Measurements from ENCODE around the gene UNC45B.
"Not testable (repeated sequence)": the region's sequence is repeated elsewhere in the genome, so short reads cannot be mapped to it uniquely, and the experiment has no call there.

The UNC45B gene

DNA sequence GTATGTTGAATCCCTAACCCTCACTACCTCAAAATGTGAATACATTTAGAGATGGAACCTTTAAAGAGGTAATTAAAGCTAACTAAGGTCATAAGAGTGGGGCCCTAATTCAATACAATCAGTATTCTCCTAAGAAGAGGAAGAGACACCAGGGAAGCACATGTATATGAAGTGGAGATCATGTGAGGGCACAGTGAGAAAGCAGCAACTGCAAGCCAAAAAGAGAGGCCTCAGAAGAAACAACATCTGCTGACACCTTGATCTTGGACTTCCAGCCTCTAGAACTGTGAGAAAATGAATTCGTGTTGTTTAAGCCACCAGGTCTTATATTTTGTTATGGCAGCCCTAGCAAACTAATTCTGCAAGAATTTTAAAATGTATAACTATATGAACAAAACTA is 82.0 kb downstream of the UNC45B start:
- Histone ChIP-seq H2BK15ac (ENCODE audit: low read length) (no peak overlapping the region), H3K18ac (ENCODE audit: low read length) (no peak overlapping the region), H4K8ac (ENCODE audit: low read depth, low read length) (no peak overlapping the region), H2BK120ac (ENCODE audit: low read depth, low read length) (no peak overlapping the region), H3K79me1 (ENCODE audit: low read depth, low read length) (no peaks in the 10 kb centered on the region), H3K4me2 (ENCODE audit: insufficient read depth, low read length, poor library complexity, severe bottlenecking) (no peak overlapping the region), H2BK5ac (ENCODE audit: low read length) (no peak overlapping the region), H3K9me3 (replicated peaks in 1 of 2; ENCODE audit: control insufficient read depth in 2 of 2, insufficient read depth in 1 of 2, low read depth in 1 of 2, low read length in 2 of 2) (no peaks in the 10 kb centered on the region), H2AK5ac (ENCODE audit: low read depth, low read length) (no peak overlapping the region), H3K9ac (ENCODE audit: low read depth, low read length, poor library complexity) (no peak overlapping the region), H3K14ac (ENCODE audit: low read length) (no peak overlapping the region), H3K4me3 (ENCODE audit: low read length in 2 of 2) (no peak overlapping the region), H3K36me3 (replicated peaks in 1 of 2; ENCODE audit: control insufficient read depth in 2 of 2, insufficient read depth in 2 of 2, low read length in 2 of 2) (no peaks in the 10 kb centered on the region), H3K4ac (ENCODE audit: low read length) (no peak overlapping the region), H2BK12ac (ENCODE audit: low read length) (no peak overlapping the region), H4K91ac (ENCODE audit: low read depth, low read length, poor library complexity) (no peak overlapping the region), H2AFZ (ENCODE audit: low read length) (no peak overlapping the region), H3K27ac (replicated peaks; ENCODE audit: low read length) (no peak overlapping the region), H3K27me3 (ENCODE audit: control insufficient read depth in 3 of 3, insufficient read depth in 3 of 3, low read depth in 1 of 3, low read length in 3 of 3) (peaks cover 0 to 19% (median 0%) of the 10 kb centered on the region in 3 experiments), H3K23ac (ENCODE audit: low read depth, low read length, poor library complexity) (no peak overlapping the region), H3K4me1 (ENCODE audit: control insufficient read depth in 2 of 2, insufficient read depth in 1 of 2, low read depth in 1 of 2, low read length in 2 of 2) (no peaks in the 10 kb centered on the region)
- no CpG with 5 or more reads among the region's 1 CpG for WGBS, 2 donors (ENCODE audit: extremely low coverage in 2 of 2, insufficient read length in 2 of 2, insufficient replicate concordance in 1 of 2)
- no peak for DNase-seq (ENCODE audit: low spot score)

DNA sequence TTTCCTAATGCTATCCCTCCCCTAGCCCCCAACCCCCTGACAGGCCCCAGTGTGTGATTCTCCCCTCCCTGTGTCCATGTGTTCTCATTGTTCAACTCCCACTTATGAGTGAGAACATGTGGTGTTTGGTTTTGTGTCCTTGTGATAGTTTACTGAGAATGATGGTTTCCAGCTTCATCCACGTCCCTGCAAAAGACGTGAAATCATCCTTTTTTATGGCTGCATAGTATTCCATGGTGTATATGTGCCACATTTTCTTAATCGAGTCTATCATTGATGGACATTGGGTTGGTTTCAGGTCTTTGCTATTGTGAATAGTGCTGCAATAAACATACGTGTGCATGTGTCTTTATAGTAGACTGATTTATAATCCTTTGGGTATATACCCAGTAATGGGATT is 86.7 kb downstream of the UNC45B start:
- not testable (repeated sequence) for H3K9ac ChIP-seq (ENCODE audit: low read depth, low read length, poor library complexity); H3K4me3 ChIP-seq (ENCODE audit: low read length in 2 of 2); H3K36me3 ChIP-seq (replicated peaks in 1 of 2; ENCODE audit: control insufficient read depth in 2 of 2, insufficient read depth in 2 of 2, low read length in 2 of 2); H2BK5ac ChIP-seq (ENCODE audit: low read length); H3K14ac ChIP-seq (ENCODE audit: low read length); H3K23ac ChIP-seq (ENCODE audit: low read depth, low read length, poor library complexity); H3K79me1 ChIP-seq (ENCODE audit: low read depth, low read length); H2BK12ac ChIP-seq (ENCODE audit: low read length); H3K18ac ChIP-seq (ENCODE audit: low read length); DNase-seq (ENCODE audit: low spot score); H3K9me3 ChIP-seq (replicated peaks in 1 of 2; ENCODE audit: control insufficient read depth in 2 of 2, insufficient read depth in 1 of 2, low read depth in 1 of 2, low read length in 2 of 2); H3K4ac ChIP-seq (ENCODE audit: low read length); H2AK5ac ChIP-seq (ENCODE audit: low read depth, low read length); H3K4me2 ChIP-seq (ENCODE audit: insufficient read depth, low read length, poor library complexity, severe bottlenecking); H3K4me1 ChIP-seq (ENCODE audit: control insufficient read depth in 2 of 2, insufficient read depth in 1 of 2, low read depth in 1 of 2, low read length in 2 of 2); H2BK15ac ChIP-seq (ENCODE audit: low read length); H4K8ac ChIP-seq (ENCODE audit: low read depth, low read length); H3K27ac ChIP-seq (replicated peaks; ENCODE audit: low read length); H2BK120ac ChIP-seq (ENCODE audit: low read depth, low read length); H2AFZ ChIP-seq (ENCODE audit: low read length); H4K91ac ChIP-seq (ENCODE audit: low read depth, low read length, poor library complexity)
- peaks cover 0 to 15% (median 2%) of the 10 kb centered on the region in 3 experiments for H3K27me3 ChIP-seq (ENCODE audit: control insufficient read depth in 3 of 3, insufficient read depth in 3 of 3, low read depth in 1 of 3, low read length in 3 of 3)
- no CpG with 5 or more reads among the region's 4 CpGs for WGBS, 2 donors (ENCODE audit: extremely low coverage in 2 of 2, insufficient read length in 2 of 2, insufficient replicate concordance in 1 of 2)

DNA sequence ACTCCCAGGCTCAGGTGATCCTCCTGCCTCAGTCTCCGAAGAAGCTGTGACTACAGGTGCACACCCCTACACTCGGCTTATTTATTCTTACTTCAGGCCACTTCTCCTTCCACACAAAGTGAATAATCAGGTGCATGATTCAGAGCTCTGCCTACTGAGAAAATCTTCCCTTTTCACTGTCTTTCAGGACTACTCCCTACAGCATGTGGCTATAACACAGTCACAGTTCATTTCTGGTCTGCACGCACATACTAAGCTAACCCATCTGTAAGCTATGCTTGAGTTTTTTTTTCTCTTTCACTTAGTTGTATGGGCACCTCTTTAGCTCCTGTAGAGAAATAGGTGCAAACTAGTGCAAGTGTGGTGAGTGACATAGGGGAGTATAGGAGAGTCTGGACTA is 87.7 kb downstream of the UNC45B start:
- no peak for DNase-seq (ENCODE audit: low spot score)
- no peak overlapping the region for H3K27ac ChIP-seq (replicated peaks; ENCODE audit: low read length)
- H3K4ac ChIP-seq (ENCODE audit: low read length) = no peak overlapping the region
- no peak overlapping the region for H3K4me2 ChIP-seq (ENCODE audit: insufficient read depth, low read length, poor library complexity, severe bottlenecking)
- H3K27me3 ChIP-seq (ENCODE audit: control insufficient read depth in 3 of 3, insufficient read depth in 3 of 3, low read depth in 1 of 3, low read length in 3 of 3) = peaks cover 0 to 15% (median 2%) of the 10 kb centered on the region in 3 experiments
- no peak overlapping the region for H4K8ac ChIP-seq (ENCODE audit: low read depth, low read length)
- H2BK12ac ChIP-seq (ENCODE audit: low read length) = no peak overlapping the region
- H3K14ac ChIP-seq (ENCODE audit: low read length) = no peak overlapping the region
- H2BK5ac ChIP-seq (ENCODE audit: low read length) = no peak overlapping the region
- H2AFZ ChIP-seq (ENCODE audit: low read length) = no peak overlapping the region
- no peak overlapping the region for H3K4me3 ChIP-seq (ENCODE audit: low read length in 2 of 2)
- no peak overlapping the region for H3K18ac ChIP-seq (ENCODE audit: low read length)
- H3K36me3 ChIP-seq (replicated peaks in 1 of 2; ENCODE audit: control insufficient read depth in 2 of 2, insufficient read depth in 2 of 2, low read length in 2 of 2) = no peaks in the 10 kb centered on the region
- no peaks in the 10 kb centered on the region for H3K9me3 ChIP-seq (replicated peaks in 1 of 2; ENCODE audit: control insufficient read depth in 2 of 2, insufficient read depth in 1 of 2, low read depth in 1 of 2, low read length in 2 of 2)
- WGBS, 2 donors (ENCODE audit: extremely low coverage in 2 of 2, insufficient read length in 2 of 2, insufficient replicate concordance in 1 of 2) = no CpG with 5 or more reads among the region's 3 CpGs
- H2BK15ac ChIP-seq (ENCODE audit: low read length) = no peak overlapping the region
- H3K4me1 ChIP-seq (ENCODE audit: control insufficient read depth in 2 of 2, insufficient read depth in 1 of 2, low read depth in 1 of 2, low read length in 2 of 2) = no peaks in the 10 kb centered on the region
- no peak overlapping the region for H3K9ac ChIP-seq (ENCODE audit: low read depth, low read length, poor library complexity)
- H2BK120ac ChIP-seq (ENCODE audit: low read depth, low read length) = no peak overlapping the region
- H4K91ac ChIP-seq (ENCODE audit: low read depth, low read length, poor library complexity) = no peak overlapping the region
- H3K79me1 ChIP-seq (ENCODE audit: low read depth, low read length) = no peaks in the 10 kb centered on the region
- H2AK5ac ChIP-seq (ENCODE audit: low read depth, low read length) = no peak overlapping the region
- no peak overlapping the region for H3K23ac ChIP-seq (ENCODE audit: low read depth, low read length, poor library complexity)

DNA sequence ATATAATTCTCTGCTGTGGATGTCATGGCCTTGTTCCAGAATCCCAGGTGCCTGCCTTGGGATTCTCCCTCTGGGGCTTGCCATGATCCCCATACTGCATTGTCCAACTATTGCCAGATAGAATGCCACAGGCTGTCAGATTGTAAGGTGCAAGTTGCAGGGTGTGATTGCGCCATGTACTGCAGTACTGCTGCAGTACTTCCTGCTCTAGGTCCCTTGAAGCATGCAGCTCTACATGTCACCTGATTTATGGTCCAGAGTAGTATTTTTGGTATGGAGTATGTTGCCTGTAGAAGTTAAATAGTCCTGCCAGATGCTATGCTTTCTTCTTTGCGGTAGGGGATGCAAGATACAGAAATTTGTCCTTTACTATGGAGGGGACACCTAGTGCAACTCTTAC is 88.3 kb downstream of the UNC45B start:
- no peak overlapping the region for H2BK12ac ChIP-seq (ENCODE audit: low read length)
- H4K91ac ChIP-seq (ENCODE audit: low read depth, low read length, poor library complexity) = no peak overlapping the region
- no peaks in the 10 kb centered on the region for H3K36me3 ChIP-seq (replicated peaks in 1 of 2; ENCODE audit: control insufficient read depth in 2 of 2, insufficient read depth in 2 of 2, low read length in 2 of 2)
- no peak overlapping the region for H3K18ac ChIP-seq (ENCODE audit: low read length)
- no peak overlapping the region for H4K8ac ChIP-seq (ENCODE audit: low read depth, low read length)
- no peaks in the 10 kb centered on the region for H3K79me1 ChIP-seq (ENCODE audit: low read depth, low read length)
- H3K4me1 ChIP-seq (ENCODE audit: control insufficient read depth in 2 of 2, insufficient read depth in 1 of 2, low read depth in 1 of 2, low read length in 2 of 2) = no peaks in the 10 kb centered on the region
- DNase-seq (ENCODE audit: low spot score) = no peak
- H3K27me3 ChIP-seq (ENCODE audit: control insufficient read depth in 3 of 3, insufficient read depth in 3 of 3, low read depth in 1 of 3, low read length in 3 of 3) = peaks cover 0 to 15% (median 2%) of the 10 kb centered on the region in 3 experiments
- no peak overlapping the region for H3K4me2 ChIP-seq (ENCODE audit: insufficient read depth, low read length, poor library complexity, severe bottlenecking)
- H3K23ac ChIP-seq (ENCODE audit: low read depth, low read length, poor library complexity) = no peak overlapping the region
- no peaks in the 10 kb centered on the region for H3K9me3 ChIP-seq (replicated peaks in 1 of 2; ENCODE audit: control insufficient read depth in 2 of 2, insufficient read depth in 1 of 2, low read depth in 1 of 2, low read length in 2 of 2)
- H2BK120ac ChIP-seq (ENCODE audit: low read depth, low read length) = no peak overlapping the region
- H3K14ac ChIP-seq (ENCODE audit: low read length) = no peak overlapping the region
- no peak overlapping the region for H2BK15ac ChIP-seq (ENCODE audit: low read length)
- H3K9ac ChIP-seq (ENCODE audit: low read depth, low read length, poor library complexity) = no peak overlapping the region
- no peak overlapping the region for H2BK5ac ChIP-seq (ENCODE audit: low read length)
- no CpG with 5 or more reads among the region's 2 CpGs for WGBS, 2 donors (ENCODE audit: extremely low coverage in 2 of 2, insufficient read length in 2 of 2, insufficient replicate concordance in 1 of 2)
- no peak overlapping the region for H3K27ac ChIP-seq (replicated peaks; ENCODE audit: low read length)
- no peak overlapping the region for H3K4me3 ChIP-seq (ENCODE audit: low read length in 2 of 2)
- H2AFZ ChIP-seq (ENCODE audit: low read length) = no peak overlapping the region
- no peak overlapping the region for H3K4ac ChIP-seq (ENCODE audit: low read length)
- no peak overlapping the region for H2AK5ac ChIP-seq (ENCODE audit: low read depth, low read length)

All from neuronal stem cell (in vitro differentiated cells).